Heart right ventricle (tissue), 16 donors: ENCODE data around the gene CGRRF1. TPM values are rescaled to one million over a fixed set of nuclear protein-coding genes. Genes with fewer than 3 reads are reported as not detected.

ENCODE experiments used
- ATAC-seq, 8 donors: fragments of 200-7000 bp; cut with Tn5 transposase; one replicate each; pipeline ENCODE4 v1.9.1; 2020; ENCODE audit warnings: mild to moderate bottlenecking in 8 of 8, moderate library complexity in 8 of 8, moderate number of reproducible peaks in 1 of 8
- DNase-seq, 2 donors: peaks; one replicate each; pipeline ENCODE4 v3.0.0-alpha.2; 2020
- H3K27ac ChIP-seq, 10 donors: fragments of 200-600 bp; sonication (generic) in 2 of 10; one replicate each; pipeline versions ENCODE4 v1.5.0 to v1.8.0; 2020 to 2022; ENCODE audit warnings: mild to moderate bottlenecking in 3 of 10
- H3K27me3 ChIP-seq, 7 donors: fragments of 200-600 bp; one replicate each; pipeline ENCODE4 v1.8.0; 2021 to 2022; ENCODE audit warnings: mild to moderate bottlenecking in 2 of 7
- H3K36me3 ChIP-seq, 9 donors: fragments of 200-600 bp; sonication (generic) in 1 of 9; one replicate each; pipeline versions ENCODE4 v1.5.0 to v1.8.0; 2020 to 2022; ENCODE audit warnings: mild to moderate bottlenecking in 2 of 9
- H3K4me1 ChIP-seq, 9 donors: fragments of 200-600 bp; sonication (generic) in 1 of 9; one replicate each; pipeline versions ENCODE4 v1.5.0 to v1.8.0; 2020 to 2022; ENCODE audit warnings: mild to moderate bottlenecking in 4 of 9
- H3K4me3 ChIP-seq, 10 donors: fragments of 200-600 bp; sonication (generic) in 2 of 10; one replicate each; pipeline versions ENCODE4 v1.5.0 to v1.8.0; 2020 to 2022; ENCODE audit warnings: mild to moderate bottlenecking in 7 of 10, moderate library complexity in 2 of 10
- H3K9me3 ChIP-seq, 11 donors: fragments of 200-600 bp in 10 of 11; sonication (generic) in 2 of 11; one replicate each; pipeline versions ENCODE4 v1.5.0 to v1.8.0; 2013 to 2022; ENCODE audit warnings: mild to moderate bottlenecking in 2 of 11, control low read depth in 1 of 11, moderate library complexity in 1 of 11
- CTCF ChIP-seq, 9 donors: fragments of 200-600 bp; sonication (generic) in 2 of 9; IDR thresholded peaks; one replicate each; pipeline versions ENCODE4 v1.5.0 to v1.8.0; 2021 to 2022; ENCODE audit warnings: antibody characterized with exemption in 9 of 9, mild to moderate bottlenecking in 5 of 9, moderate library complexity in 1 of 9
- WGBS, 2 donors: extraction: QIAGEN DNeasy Blood & Tissue Kit; methylation state at CpG; one replicate each; pipeline ENCODE4 v1.1.7; 2013; ENCODE audit warnings: inconsistent platforms in 1 of 2; 5-methylcytosine and 5-hydroxymethylcytosine counted together
- intact Hi-C, 10 donors: fragments of 100-400 bp; cut with DNase I; formaldehyde crosslinking; loops; one replicate each; pipeline versions ENCODE4 v1.11.1 to v1.14.2; 2022
- polyA plus RNA-seq, 2 donors: library from polyadenylated mRNA; stranded (reverse); fragments of 200-250 nt; gene quantifications; one replicate each; pipeline ENCODE4 v1.2.3, GENCODE V29; 2013
- total RNA-seq, 10 donors: library from RNA; stranded (reverse); fragmentation: NEBNext Ultra II Directional in 3 of 10; extraction: Animal tissue kit (Norgen Biotek cat#: 25700) in 3 of 10; gene quantifications; one replicate each; pipeline versions ENCODE4 v1.2.1 to v1.2.4, GENCODE V29; 2021 to 2023
- donor health status: Arrhythmogenic right ventricular cardiomyopathy.
- donor health status: ischemic (EF 13 %, LVEDD 7.1; RV severe dilation, severe dysfunction).
- donor health status: healthy with polysubstance abuse.
- donor health status: DM: no; HTN: yes; CAD: no.
- donor health status: DM: no; HTN: no; CAD: no.
- donor health status: ischemic (EF 25% LVEDD 6.9; RV normal size, moderate dysfunction).
- donor health status: ischemic (EF 25% LVEDD 5.7; RV mildly dilated, moderate dysfunction).
- donor health status: healthy.
- donor health status: DM: yes; HTN: yes; CAD: no.
- donor health status: Ischemic cardiomyopathy.
- donor health status: ischemic (EF 35%, LVEDD 5.7; RV mildly dilated, moderate dysfunction).
- donor health status: nonischemic (EF 11% LVEDD 7.7; RV severe dilation, severe dysfunction).
- donor health status: DM: yes; HTN: yes; CAD: no.
- donor health status: PGD.
- donor health status: ischemic (EF 29% LVEDD 5.4; RV normal size, mild dysfunction).
- donor health status: nonischemic (EF 23%, LVEDD 6.1; RV moderate dilation, normal function).

The CGRRF1 gene
- total and polyA plus RNA-seq, 12 donors = 14.2 to 23.1 (median 17.6) TPM

GRCh38 chr14:54470701-54471100 lies 39.0 kb upstream of the CGRRF1 start:
- WGBS, 2 donors = 89 to 93% methylated on average over 4 of the region's 4 CpGs
- H3K27ac ChIP-seq = no peak overlapping the region
- H3K9me3 ChIP-seq = peaks cover 0 to 15% (median 3%) of the 10 kb centered on the region in 11 donors
- ATAC-seq (no peak), DNase-seq (no peak)
- intact Hi-C loops = no loop called here
- peaks cover 0 to 13% (median 0%) of the 10 kb centered on the region in 9 donors for H3K4me1 ChIP-seq
- TF ChIP-seq CTCF (IDR thresholded peaks at IDR 0.05) = no peak
- H3K27me3 ChIP-seq = no peaks in the 10 kb centered on the region
- H3K36me3 ChIP-seq = peaks cover 0 to 36% (median 0%) of the 10 kb centered on the region in 9 donors
- H3K4me3 ChIP-seq = no peak overlapping the region

GRCh38 chr14:54471641-54472040 lies 38.1 kb upstream of the CGRRF1 start:
- intact Hi-C loops = no loop called here
- WGBS, 2 donors = 62 to 68% methylated on average over 4 of the region's 4 CpGs
- DNase-seq (no peak), ATAC-seq (peak in 6 of 8 donors; percentile 33 to 85 (median 63))
- H3K4me3 ChIP-seq = no peak overlapping the region
- H3K27ac ChIP-seq = peak overlapping the region in 6 of 10 donors; percentile 3 to 71 (median 57)
- TF ChIP-seq CTCF (IDR thresholded peaks at IDR 0.05) = no peak
- peaks cover 0 to 15% (median 3%) of the 10 kb centered on the region in 11 donors for H3K9me3 ChIP-seq
- H3K36me3 ChIP-seq = peaks cover 0 to 45% (median 0%) of the 10 kb centered on the region in 9 donors
- H3K27me3 ChIP-seq = no peaks in the 10 kb centered on the region
- H3K4me1 ChIP-seq = peaks cover 0 to 18% (median 0%) of the 10 kb centered on the region in 9 donors

GRCh38 chr14:54472315-54472714 lies 37.4 kb upstream of the CGRRF1 start:
- no peak for TF ChIP-seq CTCF (IDR thresholded peaks at IDR 0.05)
- intact Hi-C loops = no loop called here
- DNase-seq = no peak
- H3K27ac ChIP-seq = peak overlapping the region in 8 of 10 donors; percentile 3 to 71 (median 48)
- peaks cover 0 to 52% (median 0%) of the 10 kb centered on the region in 9 donors for H3K36me3 ChIP-seq
- peak in 6 of 8 donors; percentile 40 to 67 (median 60) for ATAC-seq
- WGBS, 2 donors = 52 to 66% methylated on average over 4 of the region's 4 CpGs
- H3K9me3 ChIP-seq = peaks cover 0 to 9% (median 3%) of the 10 kb centered on the region in 11 donors
- no peaks in the 10 kb centered on the region for H3K27me3 ChIP-seq
- H3K4me1 ChIP-seq = peaks cover 0 to 18% (median 0%) of the 10 kb centered on the region in 9 donors
- H3K4me3 ChIP-seq = no peak overlapping the region

GRCh38 chr14:54474232-54474793 lies 35.4 kb upstream of the CGRRF1 start:
- ATAC-seq (no peak), DNase-seq (no peak)
- 92 to 93% methylated on average over 2 of the region's 2 CpGs for WGBS, 2 donors
- Histone ChIP-seq H3K9me3 (no peaks in the 10 kb centered on the region), H3K4me3 (no peak overlapping the region), H3K27ac (no peak overlapping the region), H3K27me3 (no peaks in the 10 kb centered on the region), H3K4me1 (peaks cover 0 to 27% (median 6%) of the 10 kb centered on the region in 9 donors), H3K36me3 (peaks cover 0 to 72% (median 0%) of the 10 kb centered on the region in 9 donors)
- intact Hi-C loops = no loop called here
- TF ChIP-seq CTCF (IDR thresholded peaks at IDR 0.05) = no peak
